ENCODE measurements around the gene CFAP90. TPM values are rescaled to one million over a fixed set of nuclear protein-coding genes. Genes with fewer than 3 reads are reported as not detected.

Gene CFAP90
- polyA plus RNA-seq, 1 experiment, result 0.10 TPM

DNA sequence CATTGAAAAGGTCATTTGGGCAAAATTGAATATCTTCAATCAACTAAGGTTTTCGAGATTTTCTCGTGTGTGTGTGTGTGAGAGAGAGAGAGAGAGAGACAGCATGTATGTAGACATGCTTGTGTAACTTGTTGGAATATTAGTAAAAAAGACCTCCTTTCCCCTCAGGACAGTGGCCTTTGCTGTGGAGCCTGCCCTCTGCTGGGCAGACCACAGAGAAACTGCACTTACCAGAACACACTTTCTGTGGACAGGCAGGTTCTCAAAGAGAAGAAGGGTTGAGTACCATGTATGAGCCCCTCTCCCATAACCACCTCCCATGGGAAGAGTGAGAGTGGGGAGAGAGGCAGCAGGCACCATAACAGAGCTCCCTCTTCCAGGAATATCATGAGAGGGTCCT is 45.6 kb downstream of the CFAP90 start:
- no peaks in the 10 kb centered on the region for H3K9me3 ChIP-seq (ENCODE audit: control insufficient read depth, insufficient read depth, low read length)
- POLR2A ChIA-PET, result no interaction called here
- TF ChIP-seq, protein P1, sequence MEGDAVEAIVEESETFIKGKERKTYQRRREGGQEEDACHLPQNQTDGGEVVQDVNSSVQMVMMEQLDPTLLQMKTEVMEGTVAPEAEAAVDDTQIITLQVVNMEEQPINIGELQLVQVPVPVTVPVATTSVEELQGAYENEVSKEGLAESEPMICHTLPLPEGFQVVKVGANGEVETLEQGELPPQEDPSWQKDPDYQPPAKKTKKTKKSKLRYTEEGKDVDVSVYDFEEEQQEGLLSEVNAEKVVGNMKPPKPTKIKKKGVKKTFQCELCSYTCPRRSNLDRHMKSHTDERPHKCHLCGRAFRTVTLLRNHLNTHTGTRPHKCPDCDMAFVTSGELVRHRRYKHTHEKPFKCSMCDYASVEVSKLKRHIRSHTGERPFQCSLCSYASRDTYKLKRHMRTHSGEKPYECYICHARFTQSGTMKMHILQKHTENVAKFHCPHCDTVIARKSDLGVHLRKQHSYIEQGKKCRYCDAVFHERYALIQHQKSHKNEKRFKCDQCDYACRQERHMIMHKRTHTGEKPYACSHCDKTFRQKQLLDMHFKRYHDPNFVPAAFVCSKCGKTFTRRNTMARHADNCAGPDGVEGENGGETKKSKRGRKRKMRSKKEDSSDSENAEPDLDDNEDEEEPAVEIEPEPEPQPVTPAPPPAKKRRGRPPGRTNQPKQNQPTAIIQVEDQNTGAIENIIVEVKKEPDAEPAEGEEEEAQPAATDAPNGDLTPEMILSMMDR (IDR thresholded peaks at IDR 0.05; ENCODE audit: low read depth, low read length), result no peak
- H3K27ac ChIP-seq (ENCODE audit: low read depth, low read length), result no peak overlapping the region
- no peak for DNase-seq (ENCODE audit: low read depth, low spot score)
- H3K27me3 ChIP-seq (ENCODE audit: control insufficient read depth, insufficient read depth, low read length), result no peaks in the 10 kb centered on the region
- no peak overlapping the region for H3K4me3 ChIP-seq (ENCODE audit: low read depth, low read length)
- CTCF ChIA-PET, result interaction anchor here (1.1 to 3.6 kb wide), 2 partner anchors 11 to 59 kb away, joined by 4 to 23 read pairs; no protein-coding TSS in a partner anchor

DNA sequence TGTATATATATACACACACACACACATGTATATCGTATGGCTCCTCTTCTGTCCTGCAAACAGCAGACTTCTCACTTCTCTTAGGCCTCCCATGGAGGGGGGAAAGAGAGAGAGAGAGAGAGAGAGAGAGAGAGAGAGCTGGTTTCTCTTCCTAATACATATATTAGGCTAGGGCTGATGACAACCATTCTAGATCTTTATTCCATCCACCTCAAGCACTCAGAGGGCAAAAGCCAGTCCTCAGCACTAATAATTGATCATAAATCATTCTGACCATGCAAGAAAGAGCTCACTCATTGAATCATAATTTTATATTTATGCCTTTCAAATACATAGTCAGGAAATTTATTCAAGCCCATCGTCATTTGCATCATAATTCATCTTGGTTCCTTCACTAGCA is 47.0 kb downstream of the CFAP90 start:
- no peak overlapping the region for H3K4me3 ChIP-seq (ENCODE audit: low read depth, low read length)
- TF ChIP-seq, protein P1 (IDR thresholded peaks at IDR 0.05; ENCODE audit: low read depth, low read length), result no peak
- no peak overlapping the region for H3K27ac ChIP-seq (ENCODE audit: low read depth, low read length)
- no peaks in the 10 kb centered on the region for H3K9me3 ChIP-seq (ENCODE audit: control insufficient read depth, insufficient read depth, low read length)
- no peaks in the 10 kb centered on the region for H3K27me3 ChIP-seq (ENCODE audit: control insufficient read depth, insufficient read depth, low read length)
- ChIA-PET POLR2A (no interaction called here), CTCF (interaction anchor here (3.6 kb wide), 1 partner anchor 13 kb away, joined by 23 read pairs; no protein-coding TSS in a partner anchor)
- DNase-seq (ENCODE audit: low read depth, low spot score), result no peak

- CTCF ChIA-PET, result no interaction called here
- POLR2A ChIA-PET, result no interaction called here
- no peak for DNase-seq (ENCODE audit: low read depth, low spot score)
These were observed 48.1 kb downstream of the CFAP90 start for GRCh38 chr5:7802855-7803254.

DNA sequence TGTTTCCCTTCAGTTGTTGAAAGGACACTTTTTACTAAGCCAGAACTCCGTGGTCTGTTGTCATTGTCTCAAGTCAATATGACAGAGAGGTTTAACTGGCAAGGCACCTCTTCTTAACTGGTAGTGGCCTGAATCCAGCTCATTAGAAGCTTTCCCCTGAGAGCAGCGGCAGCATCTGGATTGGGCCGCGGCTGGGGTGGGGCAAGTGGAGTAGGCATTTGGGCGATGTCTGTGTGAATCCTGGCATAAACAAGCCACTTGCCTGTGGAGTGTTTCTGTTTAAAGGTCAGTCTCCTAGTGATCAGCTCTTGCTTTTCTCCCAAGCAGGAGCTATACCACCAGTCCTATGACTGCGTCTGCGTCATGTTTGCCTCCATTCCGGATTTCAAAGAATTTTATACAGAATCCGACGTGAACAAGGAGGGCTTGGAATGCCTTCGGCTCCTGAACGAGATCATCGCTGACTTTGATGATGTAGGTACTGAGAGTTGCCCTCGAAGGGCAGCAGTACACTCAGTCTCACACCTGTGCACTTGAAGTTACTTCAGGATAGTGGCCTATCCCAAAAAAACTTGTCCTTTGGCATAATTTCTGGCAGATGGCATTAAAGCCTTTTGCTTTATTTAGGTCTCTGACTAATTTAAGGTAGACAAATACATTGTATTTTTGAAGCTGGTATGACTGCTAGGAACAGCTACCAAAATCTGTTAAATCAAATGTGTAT is 48.9 kb downstream of the CFAP90 start:
- ChIA-PET CTCF (interaction anchor here (1.0 kb wide), 1 partner anchor 15 kb away, joined by 4 read pairs; no protein-coding TSS in a partner anchor), POLR2A (no interaction called here)
- DNase-seq (ENCODE audit: low read depth, low spot score), result no peak
- H3K9me3 ChIP-seq (ENCODE audit: control insufficient read depth, insufficient read depth, low read length), result no peaks in the 10 kb centered on the region
- no peaks in the 10 kb centered on the region for H3K27me3 ChIP-seq (ENCODE audit: control insufficient read depth, insufficient read depth, low read length)
- H3K4me3 ChIP-seq (ENCODE audit: low read depth, low read length), result no peak overlapping the region
- H3K27ac ChIP-seq (ENCODE audit: low read depth, low read length), result no peak overlapping the region
- TF ChIP-seq, protein P1 (IDR thresholded peaks at IDR 0.05; ENCODE audit: low read depth, low read length), result no peak

More at GRCh38 chr5:7802855-7803254, 48.1 kb downstream of the CFAP90 start:
- no peak overlapping the region for H3K4me3 ChIP-seq (ENCODE audit: low read depth, low read length)
- H3K27me3 ChIP-seq (ENCODE audit: control insufficient read depth, insufficient read depth, low read length), result no peaks in the 10 kb centered on the region
- TF ChIP-seq, protein P1 (IDR thresholded peaks at IDR 0.05; ENCODE audit: low read depth, low read length), result no peak
- no peak overlapping the region for H3K27ac ChIP-seq (ENCODE audit: low read depth, low read length)
- no peaks in the 10 kb centered on the region for H3K9me3 ChIP-seq (ENCODE audit: control insufficient read depth, insufficient read depth, low read length)

DNA sequence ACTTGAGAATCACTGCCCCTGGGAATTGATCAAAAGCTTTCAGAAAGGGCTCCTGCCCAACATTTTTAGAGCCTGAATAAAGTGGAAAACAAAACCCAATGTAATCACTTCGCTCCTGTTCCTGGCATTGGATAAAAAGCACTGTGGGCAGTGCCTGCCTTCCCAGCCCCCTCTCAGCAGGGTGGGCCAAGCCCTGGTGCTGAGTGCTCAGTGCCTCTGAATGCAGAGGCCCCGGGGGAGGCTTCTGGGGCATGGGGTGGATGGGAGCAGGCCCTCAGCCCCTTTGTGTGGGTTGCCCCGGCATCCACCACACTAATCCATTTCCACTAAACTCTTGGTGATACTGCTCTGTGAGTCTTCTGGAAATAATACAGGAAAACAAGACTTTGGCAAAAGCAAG is 55.6 kb downstream of the CFAP90 start:
- no peak for DNase-seq (ENCODE audit: low read depth, low spot score)
- TF ChIP-seq, protein P1 (IDR thresholded peaks at IDR 0.05; ENCODE audit: low read depth, low read length), result no peak
- CTCF ChIA-PET, result no interaction called here
- H3K9me3 ChIP-seq (ENCODE audit: control insufficient read depth, insufficient read depth, low read length), result no peaks in the 10 kb centered on the region; the same call in 1 of the 2 replicates
- POLR2A ChIA-PET, result no interaction called here
- H3K4me3 ChIP-seq (ENCODE audit: low read depth, low read length), result no peak overlapping the region
- no peak overlapping the region for H3K27ac ChIP-seq (ENCODE audit: low read depth, low read length)
- no peaks in the 10 kb centered on the region for H3K27me3 ChIP-seq (ENCODE audit: control insufficient read depth, insufficient read depth, low read length)

Measured in AG04450 (cell line).